SK-N-SH (cell line): ENCODE results near the gene MRPS34. TPM values are rescaled to one million over a fixed set of nuclear protein-coding genes. Genes with fewer than 3 reads are reported as not detected.

Source experiments
- CTCF ChIA-PET: fragments of 300-600, 350-600 bp; formaldehyde crosslinking; extraction: SDS; loops from one replicate; lab custom pipeline; 2021; lab: Yijun Ruan, JAX
- POLR2A ChIA-PET: fragments of 350-600 bp; sonication (Branson Sonifier 250); formaldehyde crosslinking; extraction: SDS; loops from one replicate; lab custom pipeline; 2020; ENCODE audit warnings: antibody characterized with exemption, inconsistent platforms; lab: Yijun Ruan, JAX
- DNase-seq: peaks from one replicate; pipeline ENCODE4 v3.0.0; 2012
- H2AFZ ChIP-seq: fragments of 200-600 bp; sonication (generic); 2 replicates; pipeline ENCODE4 v1.8.1; 2016; ENCODE audit warnings: antibody characterized with exemption, mild to moderate bottlenecking, low read depth
- H3F3A ChIP-seq: fragments of 200-600 bp; sonication (generic); replicated peaks from 2 replicates; pipeline ENCODE3; 2016; ENCODE audit warnings: antibody characterized with exemption, mild to moderate bottlenecking; ENCODE audit not compliant: insufficient read depth
- H3K27ac ChIP-seq, 2 experiments: fragments of 200-500 bp in 1 of 2; fragments of 200-600 bp in 1 of 2; sonication (Bioruptor generic) in 1 of 2; sonication (generic), shearing (Covaris generic) in 1 of 2; 2 replicates each; pipeline versions ENCODE4 v1.5.1 to v1.6.1; 2014 to 2016; ENCODE audit warnings: low read depth in 2 of 2, inconsistent platforms in 1 of 2, low read length in 1 of 2, mild to moderate bottlenecking in 1 of 2, mixed read lengths in 1 of 2
- H3K27me3 ChIP-seq: fragments of 200-600 bp; sonication (generic), shearing (Covaris generic); 2 replicates; pipeline ENCODE4 v1.6.1; 2016; ENCODE audit warnings: mixed run types; ENCODE audit not compliant: insufficient read depth
- H3K36me3 ChIP-seq, 2 experiments: fragments of 200-500 bp in 1 of 2; fragments of 200-600 bp in 1 of 2; sonication (Bioruptor generic) in 1 of 2; sonication (generic) in 1 of 2; replicated peaks in 1 of 2; 2 replicates each; pipeline versions ENCODE3 to v1.5.1; 2014 to 2016; ENCODE audit warnings: low read length in 1 of 2, mild to moderate bottlenecking in 1 of 2; ENCODE audit not compliant: insufficient read depth in 2 of 2, control insufficient read depth in 1 of 2
- H3K4me1 ChIP-seq, 2 experiments: fragments of 200-500 bp in 1 of 2; fragments of 200-600 bp in 1 of 2; sonication (Bioruptor generic) in 1 of 2; sonication (generic), shearing (Covaris generic) in 1 of 2; 2 replicates each; pipeline versions ENCODE4 v1.5.1 to v1.6.1; 2014 to 2016; ENCODE audit warnings: low read depth in 1 of 2, low read length in 1 of 2, mixed run types in 1 of 2; ENCODE audit not compliant: insufficient read depth in 2 of 2, control insufficient read depth in 1 of 2
- H3K4me2 ChIP-seq: fragments of 200-600 bp; sonication (generic), shearing (Covaris generic); 2 replicates; pipeline ENCODE4 v1.6.1; 2017; ENCODE audit warnings: mixed run types
- H3K4me3 ChIP-seq, 2 experiments: fragments of 200-500 bp in 1 of 2; fragments of 200-600 bp in 1 of 2; sonication (Bioruptor generic) in 1 of 2; sonication (generic), shearing (Covaris generic) in 1 of 2; 2 replicates each; pipeline versions ENCODE4 v1.5.1 to v1.8.1; 2014 to 2016; ENCODE audit warnings: low read depth in 2 of 2, inconsistent platforms in 1 of 2, low read length in 1 of 2, mild to moderate bottlenecking in 1 of 2, mixed read lengths in 1 of 2, moderate library complexity in 1 of 2
- H3K79me2 ChIP-seq: fragments of 200-600 bp; sonication (generic); 2 replicates; pipeline ENCODE4 v1.8.1; 2017; ENCODE audit warnings: mild to moderate bottlenecking; ENCODE audit not compliant: insufficient read depth
- H3K9ac ChIP-seq: fragments of 200-600 bp; sonication (generic); 2 replicates; pipeline ENCODE4 v1.6.1; 2017; ENCODE audit warnings: mixed run types
- H3K9me2 ChIP-seq: fragments of 200-600 bp; sonication (generic); 2 replicates; pipeline ENCODE4 v1.6.1; 2017; ENCODE audit warnings: mixed run types
- H3K9me3 ChIP-seq: fragments of 200-600 bp; sonication (generic); 2 replicates; pipeline ENCODE4 v1.6.1; 2017; ENCODE audit warnings: mixed run types, mild to moderate bottlenecking, moderate library complexity
- H4K20me1 ChIP-seq: fragments of 200-600 bp; sonication (generic); 2 replicates; pipeline ENCODE4 v1.6.1; 2017; ENCODE audit warnings: mild to moderate bottlenecking, mixed run types; ENCODE audit not compliant: insufficient read depth
- GABPA ChIP-seq: IDR thresholded peaks from 2 replicates; pipeline ENCODE4 v1.4.0; 2012; ENCODE audit warnings: low read depth, mild to moderate bottlenecking
- JUND ChIP-seq: IDR thresholded peaks from 2 replicates; pipeline ENCODE4 v1.4.0; 2012
- NFIC ChIP-seq: IDR thresholded peaks from 2 replicates; pipeline ENCODE4 v1.4.0; 2012; ENCODE audit warnings: borderline replicate concordance
- NRF1 ChIP-seq: IDR thresholded peaks from 2 replicates; pipeline ENCODE4 v1.6.1; 2012; ENCODE audit warnings: low read depth, mild to moderate bottlenecking, low read length
- RAD21 ChIP-seq: IDR thresholded peaks from 2 replicates; pipeline ENCODE4 v1.6.1; 2012; ENCODE audit warnings: mild to moderate bottlenecking, low read length
- RFX5 ChIP-seq: IDR thresholded peaks from 2 replicates; pipeline ENCODE4 v1.6.1; 2012; ENCODE audit warnings: mild to moderate bottlenecking, improper control_type of control experiment, low read length
- SIN3A ChIP-seq: IDR thresholded peaks from 2 replicates; pipeline ENCODE4 v1.6.1; 2012; ENCODE audit warnings: low read depth, mild to moderate bottlenecking, low read length, moderate library complexity, borderline replicate concordance
- SMC3 ChIP-seq: IDR thresholded peaks from 2 replicates; pipeline ENCODE4 v1.6.1; 2012; ENCODE audit warnings: low read depth, low read length, improper control_type of control experiment
- ZBTB33 ChIP-seq: IDR thresholded peaks from 2 replicates; pipeline ENCODE4 v1.4.0; 2012; ENCODE audit warnings: low read depth, borderline replicate concordance
- WGBS: methylation state at CpG from one replicate; pipeline ENCODE4 v1.1.6; 2017; ENCODE audit warnings: low lambda C conversion rate; 5-methylcytosine and 5-hydroxymethylcytosine counted together
- polyA plus RNA-seq, 3 experiments: library from polyadenylated mRNA; depleted of rRNA; stranded (reverse); fragments of >200 nt; gene quantifications; 2 replicates each; pipeline ENCODE4 v1.2.3, GENCODE V29; 2012

Gene MRPS34
- polyA plus RNA-seq, 1 of the 3 experiments (the other 2 are of a cell fraction) = 156 TPM

- H3K79me2 ChIP-seq = peaks cover 42% of the 10 kb centered on the region
- TF ChIP-seq ZBTB33 = no peak
- TF ChIP-seq RAD21 = no peak
- TF ChIP-seq SMC3 = no peak
- TF ChIP-seq NFIC = no peak
- no peak for TF ChIP-seq NRF1
- no peak for TF ChIP-seq RFX5
- TF ChIP-seq GABPA = no peak
- TF ChIP-seq JUND = no peak
Observed at GRCh38 chr16:1776991-1777374, 4.0 kb upstream of the MRPS34 start.

GRCh38 chr16:1776672-1776955 lies 3.7 kb upstream of the MRPS34 start:
- Histone ChIP-seq H4K20me1 (peaks cover 13% of the 10 kb centered on the region; the same call in 1 of the 2 replicates), H3K79me2 (peaks cover 41% of the 10 kb centered on the region), H3K4me2 (no peak overlapping the region), H3K27ac (no peak overlapping the region), H3K9ac (no peak overlapping the region), H3K36me3 (peaks cover 3 to 37% of the 10 kb centered on the region in 2 experiments), H3K9me2 (no peaks in the 10 kb centered on the region), H3K27me3 (no peaks in the 10 kb centered on the region), H3F3A (peaks cover 11% of the 10 kb centered on the region), H3K4me3 (no peak overlapping the region), H2AFZ (no peak overlapping the region), H3K4me1 (peaks cover 0 to 26% of the 10 kb centered on the region in 2 experiments; a peak in 2 of 4 replicates), H3K9me3 (no peaks in the 10 kb centered on the region)
- DNase-seq = no peak
- CTCF ChIA-PET = interaction anchor here (1.4 kb wide), 1 partner anchor 12 kb away, joined by 3 read pairs; no protein-coding TSS in a partner anchor
- 97% methylated on average over 11 of the region's 13 CpGs for WGBS
- TF ChIP-seq SIN3A = no peak
- POLR2A ChIA-PET = no interaction called here

More at GRCh38 chr16:1776991-1777374, 4.0 kb upstream of the MRPS34 start:
- WGBS = 93% methylated on average over 4 of the region's 22 CpGs
- Histone ChIP-seq H3F3A (peaks cover 11% of the 10 kb centered on the region), H4K20me1 (peaks cover 13% of the 10 kb centered on the region; the same call in 1 of the 2 replicates), H3K27ac (no peak overlapping the region), H3K4me2 (no peak overlapping the region), H3K9me3 (no peaks in the 10 kb centered on the region), H3K4me1 (peaks cover 0 to 25% of the 10 kb centered on the region in 2 experiments; a peak in 2 of 4 replicates), H2AFZ (no peak overlapping the region), H3K9me2 (no peaks in the 10 kb centered on the region), H3K36me3 (peaks cover 3 to 37% of the 10 kb centered on the region in 2 experiments), H3K27me3 (no peaks in the 10 kb centered on the region), H3K4me3 (no peak overlapping the region), H3K9ac (no peak overlapping the region)
- ChIA-PET POLR2A (interaction anchor here (1.0 kb wide), 1 partner anchor 13 kb away, joined by 3 read pairs; no protein-coding TSS in a partner anchor), CTCF (no interaction called here)
- DNase-seq = no peak
